GM12878 (cell line): Measurements from ENCODE around the gene ETV3L. TPM values are rescaled to one million over a fixed set of nuclear protein-coding genes. Genes with fewer than 3 reads are reported as not detected.

Source experiments
- ATF2 ChIP-seq: IDR thresholded peaks from 2 replicates; pipeline ENCODE4 v1.6.1; 2012; ENCODE audit warnings: low read length, inconsistent platforms
- HCFC1 ChIP-seq: fragments of 150-350 bp; IDR thresholded peaks from 2 replicates; pipeline ENCODE4 v1.6.1; 2014; ENCODE audit warnings: low read length
- IRF4 ChIP-seq: IDR thresholded peaks from 2 replicates; pipeline ENCODE4 v1.6.1; 2011; ENCODE audit warnings: low read depth, low read length
- JUND ChIP-seq: IDR thresholded peaks from 2 replicates; pipeline ENCODE4 v1.6.1; 2012; ENCODE audit warnings: low read depth, mild to moderate bottlenecking, low read length, improper control_type of control experiment, moderate library complexity
- NFYB ChIP-seq: IDR thresholded peaks from 2 replicates; pipeline ENCODE4 v1.6.1; 2011; ENCODE audit warnings: low read depth, mild to moderate bottlenecking, low read length, improper control_type of control experiment, moderate library complexity; ENCODE audit not compliant: insufficient read depth
- NR2C2 ChIP-seq: IDR thresholded peaks from 2 replicates; pipeline ENCODE4 v1.6.1; 2011; ENCODE audit warnings: borderline replicate concordance, low read depth; ENCODE audit not compliant: control insufficient read depth, insufficient read length
- TCF3 ChIP-seq: IDR thresholded peaks from 2 replicates; pipeline ENCODE4 v1.6.1; 2012; ENCODE audit warnings: low read depth, mild to moderate bottlenecking, low read length, borderline replicate concordance; ENCODE audit not compliant: insufficient read depth
- WRNIP1 ChIP-seq: IDR thresholded peaks from 2 replicates; pipeline ENCODE4 v1.6.1; 2011; ENCODE audit warnings: low read depth, low read length, improper control_type of control experiment, borderline replicate concordance
- polyA plus RNA-seq, 11 experiments: library from polyadenylated mRNA; depleted of rRNA in 4 of 11; unstranded in 6 of 11; stranded (reverse) in 5 of 11; fragments of >200 nt; fragmentation: Nextera tagmentation in 4 of 11; fragmentation: Illumina TruSeq in 1 of 11; extraction: Ambion mirVana in 4 of 11; extraction: Trizol in 1 of 11; gene quantifications; 1 replicate in 1 of 11; 2 replicates in 10 of 11; pipeline versions ENCODE4 v1.2.1 to v1.2.3, GENCODE V29; 2011 to 2016; ENCODE audit warnings: inconsistent platforms in 2 of 11, missing spikeins in 2 of 11, low read depth in 1 of 11
- total RNA-seq, 4 experiments: library from RNA; depleted of rRNA in 3 of 4; stranded (reverse); fragments of >200 nt in 3 of 4; fragmentation: Illumina TruSeq in 1 of 4; extraction: Trizol in 1 of 4; gene quantifications; 2 replicates each; pipeline versions ENCODE4 v1.2.1 to v1.2.3, GENCODE V29; 2013 to 2021

Gene ETV3L
- total and polyA plus RNA-seq, 10 of the 15 experiments (the other 5 are each of a cell fraction or from before 2014, with no cell fraction given): 0.03 to 1.3 (median 0.44) TPM

- TF ChIP-seq ATF2 (no peak), WRNIP1 (no peak), HCFC1 (peak; percentile 44), NR2C2 (no peak), NFYB (no peak), IRF4 (no peak), TCF3 (no peak), JUND (no peak)
- TF ChIP-seq, all 136 proteins: peak for 53
Observed at GRCh38 chr1:157138220-157139051, 38.8 kb upstream of the ETV3L start, which contains the start of gene ETV3 (continued).
